Stomach smooth muscle (tissue), 2 donors: ENCODE measurements around the gene ABI2.
"Not testable (repeated sequence)": the region's sequence is repeated elsewhere in the genome, so short reads cannot be mapped to it uniquely, and the experiment has no call there.

Experiments
- H3K27ac ChIP-seq: one replicate; pipeline ENCODE4 v1.7.0; 2013; ENCODE audit warnings: mild to moderate bottlenecking, low read length, inconsistent platforms
- H3K27me3 ChIP-seq, 2 donors: one replicate each; pipeline ENCODE4 v1.7.0; 2013; ENCODE audit warnings: low read length in 2 of 2; ENCODE audit not compliant: insufficient read depth in 2 of 2, control insufficient read depth in 1 of 2
- H3K36me3 ChIP-seq, 2 donors: one replicate each; pipeline ENCODE4 v1.7.0; 2013; ENCODE audit warnings: low read length in 2 of 2; ENCODE audit not compliant: control insufficient read depth in 2 of 2, insufficient read depth in 2 of 2
- H3K4me1 ChIP-seq: one replicate; pipeline ENCODE4 v1.7.0; 2013; ENCODE audit warnings: low read length; ENCODE audit not compliant: control insufficient read depth, insufficient read depth
- H3K4me3 ChIP-seq, 2 donors: one replicate each; pipeline ENCODE4 v1.7.0; 2013; ENCODE audit warnings: low read length in 2 of 2
- H3K9ac ChIP-seq, 2 donors: one replicate each; pipeline ENCODE4 v1.7.0; 2013; ENCODE audit warnings: low read length in 2 of 2, mild to moderate bottlenecking in 1 of 2
- H3K9me3 ChIP-seq, 2 donors: one replicate each; pipeline ENCODE4 v1.7.0; 2013; ENCODE audit warnings: low read length in 2 of 2; ENCODE audit not compliant: control insufficient read depth in 2 of 2
- donor health status: healthy.
- donor health status: Pancreatic carcinoma.

The ABI2 gene

GRCh38 chr2:203327901-203328759 lies at the start of gene ABI2:
Gene ABI2, plus strand, starts transcription at chr2:203328394. Its CDS starts 121 bp downstream, at chr2:203328515.
- peaks cover 5% of the 10 kb centered on the region for H3K4me1 ChIP-seq
- no peaks in the 10 kb centered on the region for H3K27me3 ChIP-seq
- peak within 1 kb of the TSS; percentile 64 for H3K27ac ChIP-seq
- H3K9ac ChIP-seq = peak within 1 kb of the TSS; percentile 85 to 87
- H3K4me3 ChIP-seq = peak within 1 kb of the TSS; percentile 89 to 94
- H3K36me3 ChIP-seq = no peaks in the 10 kb centered on the region
- no peaks in the 10 kb centered on the region for H3K9me3 ChIP-seq

- no peaks in the 10 kb centered on the region for H3K9me3 ChIP-seq
- H3K27ac ChIP-seq = no peak overlapping the region
- H3K4me1 ChIP-seq = no peaks in the 10 kb centered on the region
- H3K27me3 ChIP-seq = no peaks in the 10 kb centered on the region
- H3K4me3 ChIP-seq = no peak overlapping the region
- H3K9ac ChIP-seq = no peak overlapping the region
- peaks cover 16 to 29% of the 10 kb centered on the region in 2 donors for H3K36me3 ChIP-seq
Measured at GRCh38 chr2:203279288-203279687, 48.9 kb upstream of the ABI2 start.

- Histone ChIP-seq H3K4me1 (no peaks in the 10 kb centered on the region), H3K4me3 (no peak overlapping the region), H3K9ac (no peak overlapping the region), H3K9me3 (no peaks in the 10 kb centered on the region), H3K36me3 (peaks cover 16 to 29% of the 10 kb centered on the region in 2 donors), H3K27me3 (no peaks in the 10 kb centered on the region), H3K27ac (no peak overlapping the region)
Measured at GRCh38 chr2:203280428-203281064, 47.6 kb upstream of the ABI2 start.

GRCh38 chr2:203282101-203282500 lies 46.1 kb upstream of the ABI2 start:
- H3K27me3 ChIP-seq = no peaks in the 10 kb centered on the region
- no peak overlapping the region for H3K27ac ChIP-seq
- no peaks in the 10 kb centered on the region for H3K9me3 ChIP-seq
- no peak overlapping the region for H3K9ac ChIP-seq
- H3K4me3 ChIP-seq = no peak overlapping the region
- H3K4me1 ChIP-seq = no peaks in the 10 kb centered on the region
- peaks cover 19 to 28% of the 10 kb centered on the region in 2 donors for H3K36me3 ChIP-seq

- Histone ChIP-seq H3K27ac (no peak overlapping the region), H3K36me3 (peaks cover 6 to 15% of the 10 kb centered on the region in 2 donors), H3K9me3 (no peaks in the 10 kb centered on the region)
Measured at GRCh38 chr2:203286532-203286931, 41.7 kb upstream of the ABI2 start.

GRCh38 chr2:203301667-203302066 lies 26.5 kb upstream of the ABI2 start:
- no peak overlapping the region for H3K4me3 ChIP-seq
- peaks cover 3% of the 10 kb centered on the region in 2 donors for H3K36me3 ChIP-seq
- no peaks in the 10 kb centered on the region for H3K27me3 ChIP-seq
- H3K4me1 ChIP-seq = no peaks in the 10 kb centered on the region
- no peak overlapping the region for H3K9ac ChIP-seq
- no peaks in the 10 kb centered on the region for H3K9me3 ChIP-seq
- no peak overlapping the region for H3K27ac ChIP-seq

More at GRCh38 chr2:203286532-203286931, 41.7 kb upstream of the ABI2 start:
- Histone ChIP-seq H3K9ac (no peak overlapping the region), H3K4me3 (no peak overlapping the region), H3K4me1 (no peaks in the 10 kb centered on the region), H3K27me3 (no peaks in the 10 kb centered on the region)

- not testable (repeated sequence) for H3K9me3 ChIP-seq, H3K36me3 ChIP-seq
Measured at GRCh38 chr2:203302586-203302985, 25.6 kb upstream of the ABI2 start.

GRCh38 chr2:203310688-203311436 lies 17.3 kb upstream of the ABI2 start:
- Histone ChIP-seq H3K27me3 (no peaks in the 10 kb centered on the region), H3K4me1 (no peaks in the 10 kb centered on the region), H3K27ac (no peak overlapping the region), H3K9ac (no peak overlapping the region), H3K4me3 (no peak overlapping the region), H3K36me3 (peaks cover 0 to 3% of the 10 kb centered on the region in 2 donors), H3K9me3 (no peaks in the 10 kb centered on the region)

More at GRCh38 chr2:203302586-203302985, 25.6 kb upstream of the ABI2 start:
- H3K9ac ChIP-seq, H3K4me1 ChIP-seq, H3K4me3 ChIP-seq, H3K27ac ChIP-seq, H3K27me3 ChIP-seq: not testable (repeated sequence)

- Histone ChIP-seq H3K4me3 (no peak overlapping the region), H3K9me3 (no peaks in the 10 kb centered on the region), H3K27ac (no peak overlapping the region), H3K4me1 (peaks cover 5% of the 10 kb centered on the region), H3K9ac (no peak overlapping the region), H3K27me3 (no peaks in the 10 kb centered on the region), H3K36me3 (no peaks in the 10 kb centered on the region)
Measured at GRCh38 chr2:203326356-203326755, 1.8 kb upstream of the ABI2 start.

- Histone ChIP-seq H3K4me1 (peaks cover 5% of the 10 kb centered on the region), H3K9ac (peak overlapping the region; percentile 85 to 87), H3K4me3 (peak overlapping the region; percentile 89 to 94), H3K36me3 (no peaks in the 10 kb centered on the region), H3K27ac (peak overlapping the region; percentile 64), H3K9me3 (no peaks in the 10 kb centered on the region), H3K27me3 (no peaks in the 10 kb centered on the region)
Measured at GRCh38 chr2:203327582-203327900, 653 bp upstream of the ABI2 start.
